CD4-positive, alpha-beta T cell treated with Interleukin-4 for 4 hours (primary cell): ENCODE measurements around the gene NYAP1.

Experiments
- DNase-seq: peaks from one replicate; pipeline ENCODE4 v3.0.0-alpha.2; 2020

The NYAP1 gene

GRCh38 chr7:100464210-100464660, 19.5 kb upstream of the NYAP1 start, which contains the start of gene SPACDR:
Gene SPACDR (minus strand): TSS chr7:100464260. CDS start chr7:100464025, 235 bp downstream.
- no peak for DNase-seq

GRCh38 chr7:100464791-100465190, 18.9 kb upstream of the NYAP1 start:
- DNase-seq = no peak

GRCh38 chr7:100465299-100465698, 18.4 kb upstream of the NYAP1 start:
- no peak for DNase-seq

- no peak for DNase-seq
Measured at GRCh38 chr7:100465702-100466311, 17.9 kb upstream of the NYAP1 start.

GRCh38 chr7:100466653-100467605, 16.8 kb upstream of the NYAP1 start:
- DNase-seq = no peak

- DNase-seq = no peak
Measured at GRCh38 chr7:100467638-100468373, 15.9 kb upstream of the NYAP1 start.

- DNase-seq = peak; percentile 69
Measured at GRCh38 chr7:100469227-100470044, 14.3 kb upstream of the NYAP1 start.

GRCh38 chr7:100471021-100471420, 12.7 kb upstream of the NYAP1 start:
- DNase-seq = no peak

- no peak for DNase-seq
Measured at GRCh38 chr7:100472121-100472851, 11.4 kb upstream of the NYAP1 start.

- no peak for DNase-seq
Measured at GRCh38 chr7:100472854-100473499, 10.8 kb upstream of the NYAP1 start.

- DNase-seq = no peak
Measured at GRCh38 chr7:100475549-100475948, 8.2 kb upstream of the NYAP1 start.

GRCh38 chr7:100476101-100476780, 7.5 kb upstream of the NYAP1 start:
- DNase-seq = no peak

- DNase-seq = no peak
Measured at GRCh38 chr7:100476903-100477870, 6.5 kb upstream of the NYAP1 start.

GRCh38 chr7:100477871-100478267, 5.9 kb upstream of the NYAP1 start:
- DNase-seq = no peak

GRCh38 chr7:100478958-100479660, 4.6 kb upstream of the NYAP1 start, which contains the start of gene TSC22D4:
Gene TSC22D4 (minus strand): TSS chr7:100479214. CDS start chr7:100478038, 1,176 bp downstream.
- DNase-seq = peak; percentile 96

GRCh38 chr7:100481466-100481865, 2.3 kb upstream of the NYAP1 start:
- no peak for DNase-seq

GRCh38 chr7:100482728-100483089, 1.0 kb upstream of the NYAP1 start:
- DNase-seq = no peak

GRCh38 chr7:100483090-100483721, 521 bp upstream of the NYAP1 start:
- peak; percentile 70 for DNase-seq
